ENCODE data around the gene TRAPPC1. TPM values are rescaled to one million over a fixed set of nuclear protein-coding genes. Genes with fewer than 3 reads are reported as not detected.

Gene TRAPPC1
- total RNA-seq, 4 donors from 2014 or later: 19.4 to 41.7 (median 30.0) TPM

- H3K27ac ChIP-seq: no peak overlapping the region
- in situ Hi-C loops (cut with MboI; ENCODE audit: low sequenced_read_pairs in 4 of 4): loop anchor here in 1 of 4 donors (25.0 kb wide), 1 partner anchor 160 kb away; no protein-coding TSS in a partner anchor
- intact Hi-C loops (cut with DNase I; ENCODE audit: low total_unique reads): loop anchor here (2.0 to 10.0 kb wide), 2 partner anchors 35 to 153 kb away; no protein-coding TSS in a partner anchor
- peaks cover 0 to 5% of the 10 kb centered on the region in 2 donors for H3K4me1 ChIP-seq
- H3K9me3 ChIP-seq: no peaks in the 10 kb centered on the region
- peaks cover 0 to 4% of the 10 kb centered on the region in 2 donors for H3K36me3 ChIP-seq
- no peak overlapping the region for H3K4me3 ChIP-seq
- H3K27me3 ChIP-seq: no peaks in the 10 kb centered on the region
- ATAC-seq (peak; percentile 59 to 68), DNase-seq (no peak)
- TF ChIP-seq POLR2A (IDR thresholded peaks at IDR 0.05) (no peak), CTCF (IDR thresholded peaks at IDR 0.05 in 4 of 5, conservative IDR thresholded peaks at IDR 0.05 in 1 of 5) (peak; percentile 28 to 51 (median 43))
Measured at GRCh38 chr17:7897773-7898172, 34.0 kb downstream of the TRAPPC1 start.

DNA sequence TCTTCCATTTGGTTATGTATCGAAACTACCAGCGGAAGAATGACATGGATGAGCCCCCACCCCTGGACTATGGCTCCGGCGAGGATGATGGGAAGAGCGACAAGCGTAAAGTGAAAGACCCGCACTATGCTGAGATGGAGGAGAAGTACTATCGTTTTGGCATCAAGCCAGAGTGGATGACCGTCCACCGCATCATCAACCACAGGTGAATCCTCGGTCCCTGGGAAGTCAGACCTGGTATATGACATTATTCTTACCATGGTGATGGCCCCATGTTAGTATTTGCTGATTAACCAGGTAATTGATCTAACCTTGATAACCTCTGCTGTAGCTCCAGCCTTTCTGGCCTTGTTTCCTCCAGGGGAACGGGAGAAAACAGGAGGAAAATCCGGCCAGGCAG, 34.7 kb downstream of the TRAPPC1 start:
- Histone ChIP-seq H3K27me3 (no peaks in the 10 kb centered on the region), H3K9me3 (no peaks in the 10 kb centered on the region), H3K4me3 (no peak overlapping the region), H3K27ac (no peak overlapping the region), H3K36me3 (peaks cover 0 to 4% of the 10 kb centered on the region in 2 donors), H3K4me1 (peaks cover 0 to 5% of the 10 kb centered on the region in 2 donors)
- no peak for ATAC-seq
- intact Hi-C loops (cut with DNase I; ENCODE audit: low total_unique reads) (loop anchor here (10.0 kb wide), 1 partner anchor 152 kb away; no protein-coding TSS in a partner anchor), in situ Hi-C loops (cut with MboI; ENCODE audit: low sequenced_read_pairs in 4 of 4) (loop anchor here in 1 of 4 donors (25.0 kb wide), 1 partner anchor 160 kb away; no protein-coding TSS in a partner anchor)
- DNase-seq: no peak
- TF ChIP-seq CTCF (IDR thresholded peaks at IDR 0.05 in 4 of 5, conservative IDR thresholded peaks at IDR 0.05 in 1 of 5) (no peak), POLR2A (IDR thresholded peaks at IDR 0.05) (no peak)

- H3K27me3 ChIP-seq: no peaks in the 10 kb centered on the region
- H3K4me3 ChIP-seq: no peak overlapping the region
- intact Hi-C loops (cut with DNase I; ENCODE audit: low total_unique reads): loop anchor here (10.0 kb wide), 1 partner anchor 150 kb away; no protein-coding TSS in a partner anchor
- peaks cover 0 to 4% of the 10 kb centered on the region in 2 donors for H3K36me3 ChIP-seq
- in situ Hi-C loops (cut with MboI; ENCODE audit: low sequenced_read_pairs in 4 of 4): loop anchor here in 1 of 4 donors (25.0 kb wide), 1 partner anchor 158 kb away; no protein-coding TSS in a partner anchor
- peaks cover 4 to 10% of the 10 kb centered on the region in 2 donors for H3K4me1 ChIP-seq
- TF ChIP-seq POLR2A (IDR thresholded peaks at IDR 0.05) (no peak), CTCF (IDR thresholded peaks at IDR 0.05 in 4 of 5, conservative IDR thresholded peaks at IDR 0.05 in 1 of 5) (no peak)
- H3K27ac ChIP-seq: no peak overlapping the region
- no peak for DNase-seq
- ATAC-seq: no peak
- H3K9me3 ChIP-seq: no peaks in the 10 kb centered on the region
Measured at GRCh38 chr17:7894866-7895265, 36.9 kb downstream of the TRAPPC1 start.

DNA sequence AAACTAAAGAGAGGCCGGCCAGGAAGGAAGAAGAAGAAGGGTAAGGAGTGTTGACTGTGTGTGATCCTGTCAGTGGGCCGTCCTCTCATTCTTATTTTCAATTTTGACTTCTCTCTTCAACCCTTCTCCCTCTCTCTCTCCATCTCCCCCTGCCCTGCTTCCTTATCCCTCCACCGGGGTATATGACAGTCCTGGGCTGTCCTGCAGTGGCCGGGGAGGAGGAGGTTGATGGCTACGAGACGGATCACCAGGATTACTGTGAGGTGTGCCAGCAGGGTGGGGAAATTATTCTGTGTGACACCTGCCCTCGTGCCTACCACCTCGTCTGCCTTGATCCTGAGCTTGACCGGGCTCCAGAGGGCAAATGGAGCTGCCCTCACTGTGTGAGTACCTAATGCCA, 37.5 kb downstream of the TRAPPC1 start:
- H3K4me1 ChIP-seq: peaks cover 11 to 16% of the 10 kb centered on the region in 2 donors
- H3K9me3 ChIP-seq: no peaks in the 10 kb centered on the region
- in situ Hi-C loops (cut with MboI; ENCODE audit: low sequenced_read_pairs in 4 of 4): loop anchor here in 1 of 4 donors (25.0 kb wide), 1 partner anchor 157 kb away; no protein-coding TSS in a partner anchor
- H3K27me3 ChIP-seq: no peaks in the 10 kb centered on the region
- no peak for TF ChIP-seq POLR2A (IDR thresholded peaks at IDR 0.05)
- no peak overlapping the region for H3K4me3 ChIP-seq
- DNase-seq: no peak
- no peak for ATAC-seq
- no peak overlapping the region for H3K27ac ChIP-seq
- intact Hi-C loops (cut with DNase I; ENCODE audit: low total_unique reads): loop anchor here (10.0 kb wide), 1 partner anchor 149 kb away; no protein-coding TSS in a partner anchor
- peaks cover 0 to 4% of the 10 kb centered on the region in 2 donors for H3K36me3 ChIP-seq

DNA sequence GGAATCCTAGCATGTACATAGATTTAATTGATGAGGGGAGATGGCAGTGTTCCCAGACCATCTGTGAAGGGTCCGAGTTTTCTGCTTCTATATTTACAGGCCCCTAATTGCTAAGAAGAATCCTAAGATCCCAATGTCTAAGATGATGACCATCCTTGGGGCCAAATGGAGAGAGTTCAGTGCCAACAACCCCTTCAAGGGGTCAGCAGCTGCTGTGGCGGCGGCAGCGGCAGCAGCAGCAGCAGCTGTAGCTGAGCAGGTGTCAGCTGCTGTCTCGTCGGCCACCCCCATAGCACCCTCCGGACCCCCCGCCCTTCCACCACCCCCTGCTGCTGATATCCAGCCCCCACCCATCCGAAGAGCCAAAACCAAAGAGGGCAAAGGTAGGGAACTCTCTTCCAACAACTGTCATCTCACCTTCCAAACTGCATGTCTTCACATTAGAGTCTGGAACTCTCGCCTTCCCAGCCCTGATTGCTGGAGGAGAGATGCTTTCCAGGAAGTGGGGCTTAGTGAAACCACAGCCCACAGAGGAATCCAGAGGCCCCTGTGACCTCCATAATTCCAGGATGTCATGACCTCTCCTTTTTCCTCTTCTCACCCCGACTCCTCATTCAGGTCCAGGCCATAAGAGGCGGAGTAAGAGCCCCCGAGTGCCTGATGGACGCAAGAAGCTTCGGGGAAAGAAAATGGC, 38.4 kb downstream of the TRAPPC1 start:
- DNase-seq: no peak
- peaks cover 19 to 25% of the 10 kb centered on the region in 2 donors for H3K4me1 ChIP-seq
- intact Hi-C loops (cut with DNase I; ENCODE audit: low total_unique reads): loop anchor here (10.0 kb wide), 1 partner anchor 149 kb away; no protein-coding TSS in a partner anchor

More for the DNA sequence above, 38.4 kb downstream of the TRAPPC1 start:
- no peak for ATAC-seq
- Histone ChIP-seq H3K27me3 (no peaks in the 10 kb centered on the region), H3K27ac (no peak overlapping the region), H3K4me3 (no peak overlapping the region), H3K36me3 (no peaks in the 10 kb centered on the region), H3K9me3 (no peaks in the 10 kb centered on the region)
- in situ Hi-C loops (cut with MboI; ENCODE audit: low sequenced_read_pairs in 4 of 4): loop anchor here in 1 of 4 donors (25.0 kb wide), 1 partner anchor 156 kb away; no protein-coding TSS in a partner anchor
- TF ChIP-seq POLR2A (IDR thresholded peaks at IDR 0.05): no peak
- no peak for TF ChIP-seq CTCF (IDR thresholded peaks at IDR 0.05 in 4 of 5, conservative IDR thresholded peaks at IDR 0.05 in 1 of 5)
